CD14-positive monocyte (primary cell): ENCODE results near the gene CLDN5. TPM values are rescaled to one million over a fixed set of nuclear protein-coding genes. Genes with fewer than 3 reads are reported as not detected.

ENCODE experiments used
- DNase-seq, 3 donors: peaks; one replicate each; pipeline ENCODE4 v3.0.0-alpha.2; 2011 to 2022
- H2AFZ ChIP-seq: 2 replicates; pipeline ENCODE4 v1.6.0; 2012; ENCODE audit warnings: mild to moderate bottlenecking, low read depth, low read length, inconsistent platforms; ENCODE audit not compliant: insufficient read depth, poor library complexity, severe bottlenecking
- H3K27ac ChIP-seq, 2 donors: 1 replicate in 1 of 2; 2 replicates in 1 of 2; pipeline ENCODE4 v1.5.1; 2012 to 2013; ENCODE audit warnings: low read length in 2 of 2, control low read depth in 1 of 2, inconsistent platforms in 1 of 2, low read depth in 1 of 2, mild to moderate bottlenecking in 1 of 2
- H3K27me3 ChIP-seq, 2 donors: one replicate each; pipeline versions ENCODE4 v1.6.0 to v1.6.1; 2011 to 2013; ENCODE audit warnings: low read length in 2 of 2; ENCODE audit not compliant: control insufficient read depth in 2 of 2, insufficient read depth in 2 of 2
- H3K36me3 ChIP-seq, 2 donors: replicated peaks in 1 of 2; 1 replicate in 1 of 2; 2 replicates in 1 of 2; pipeline versions ENCODE4 v1.5.1 to v1.6.1; 2012 to 2013; ENCODE audit warnings: low read length in 2 of 2, control low read depth in 1 of 2, inconsistent platforms in 1 of 2, mild to moderate bottlenecking in 1 of 2; ENCODE audit not compliant: insufficient read depth in 2 of 2, control insufficient read depth in 1 of 2
- H3K4me1 ChIP-seq, 2 donors: 1 replicate in 1 of 2; 2 replicates in 1 of 2; pipeline versions ENCODE4 v1.5.1 to v1.6.1; 2012 to 2013; ENCODE audit warnings: low read length in 2 of 2, control low read depth in 1 of 2, inconsistent platforms in 1 of 2, mild to moderate bottlenecking in 1 of 2, moderate library complexity in 1 of 2; ENCODE audit not compliant: insufficient read depth in 2 of 2, control insufficient read depth in 1 of 2
- H3K4me2 ChIP-seq: replicated peaks from 2 replicates; pipeline ENCODE3; 2012; ENCODE audit warnings: low read length, moderate library complexity, mild to moderate bottlenecking; ENCODE audit not compliant: poor library complexity, severe bottlenecking; ENCODE audit errors: extremely low read depth
- H3K4me3 ChIP-seq, 3 experiments: fragments of 200-600 bp in 1 of 3; sonication (generic) in 1 of 3; replicated peaks in 1 of 3; 1 replicate in 2 of 3; 2 replicates in 1 of 3; pipeline ENCODE4 v1.5.1; 2011 to 2013; ENCODE audit warnings: low read length in 3 of 3, mild to moderate bottlenecking in 3 of 3, control low read depth in 2 of 3, low read depth in 2 of 3, inconsistent platforms in 1 of 3, moderate library complexity in 1 of 3
- H3K79me2 ChIP-seq: 2 replicates; pipeline ENCODE4 v1.6.0; 2012; ENCODE audit warnings: mild to moderate bottlenecking, control low read depth, inconsistent platforms, low read length, moderate library complexity; ENCODE audit not compliant: insufficient read depth
- H3K9ac ChIP-seq: 2 replicates; pipeline ENCODE4 v1.6.0; 2017; ENCODE audit warnings: low read length, mild to moderate bottlenecking; ENCODE audit not compliant: insufficient read depth, poor library complexity, severe bottlenecking
- H3K9me3 ChIP-seq, 2 donors: replicated peaks in 1 of 2; 1 replicate in 1 of 2; 2 replicates in 1 of 2; pipeline versions ENCODE4 v1.5.1 to v1.6.1; 2012 to 2013; ENCODE audit warnings: low read length in 2 of 2, control low read depth in 1 of 2; ENCODE audit not compliant: control insufficient read depth in 1 of 2, insufficient read depth in 1 of 2
- H4K20me1 ChIP-seq: 2 replicates; pipeline ENCODE4 v1.6.0; 2012; ENCODE audit warnings: mild to moderate bottlenecking, low read length, control low read depth, moderate library complexity; ENCODE audit not compliant: insufficient read depth
- H3K27ac Mint-ChIP-seq, 7 donors: one replicate each; pipeline ENCODE4 v1.8.0; 2020; ENCODE audit warnings: mild to moderate bottlenecking in 7 of 7, mixed read lengths in 7 of 7, moderate library complexity in 6 of 7, inconsistent platforms in 2 of 7
- H3K27me3 Mint-ChIP-seq, 3 donors: one replicate each; pipeline ENCODE4 v1.8.0; 2021 to 2022; ENCODE audit warnings: low read depth in 3 of 3, mild to moderate bottlenecking in 3 of 3, mixed read lengths in 3 of 3, moderate library complexity in 3 of 3, inconsistent platforms in 1 of 3
- H3K36me3 Mint-ChIP-seq, 2 donors: one replicate each; pipeline ENCODE4 v1.8.0; 2020; ENCODE audit warnings: mixed read lengths in 2 of 2, inconsistent platforms in 1 of 2, mild to moderate bottlenecking in 1 of 2
- H3K4me1 Mint-ChIP-seq: one replicate; pipeline ENCODE4 v1.8.0; 2020; ENCODE audit warnings: mild to moderate bottlenecking, mixed read lengths
- H3K4me3 Mint-ChIP-seq, 2 donors: one replicate each; pipeline ENCODE4 v1.8.0; 2020; ENCODE audit warnings: mild to moderate bottlenecking in 2 of 2, mixed read lengths in 2 of 2, moderate library complexity in 1 of 2
- H3K9me3 Mint-ChIP-seq, 7 donors: one replicate each; pipeline ENCODE4 v1.8.0; 2020 to 2022; ENCODE audit warnings: mixed read lengths in 7 of 7, mild to moderate bottlenecking in 6 of 7, moderate library complexity in 6 of 7, inconsistent platforms in 2 of 7
- CTCF ChIP-seq: fragments of 200-600 bp; IDR thresholded peaks from one replicate; pipeline ENCODE4 v1.8.0; 2022; ENCODE audit warnings: antibody characterized with exemption, mild to moderate bottlenecking
- WGBS: methylation state at CpG from one replicate; pipeline ENCODE4 v1.1.5; 2013; ENCODE audit warnings: missing lambda C conversion rate; ENCODE audit not compliant: insufficient coverage; 5-methylcytosine and 5-hydroxymethylcytosine counted together
- intact Hi-C, 2 donors: fragments of 100-400 bp; cut with micrococcal nuclease; formaldehyde crosslinking; loops; one replicate each; pipeline versions ENCODE4 v1.15.0 to v1.15.1; 2023
- polyA plus RNA-seq, 3 donors: library from polyadenylated mRNA; depleted of rRNA in 1 of 3; unstranded in 2 of 3; stranded (reverse) in 1 of 3; fragments of 300-500 nt in 2 of 3; fragments of >200 nt in 1 of 3; fragmentation: Illumina TruSeq in 2 of 3; gene quantifications; 1 replicate in 2 of 3; 2 replicates in 1 of 3; pipeline ENCODE4 v1.2.3, GENCODE V29; 2012 to 2021

CLDN5 gene
- polyA plus RNA-seq, 3 donors = 0.05 to 0.35 (median 0.27) TPM

- Mint-ChIP-seq H3K27me3 (no peaks in the 10 kb centered on the region), H3K27ac (peak overlapping the region in 1 of 7 donors; percentile 31), H3K4me3 (no peak overlapping the region), H3K36me3 (peaks cover 13 to 56% of the 10 kb centered on the region in 2 donors), H3K4me1 (no peaks in the 10 kb centered on the region), H3K9me3 (no peaks in the 10 kb centered on the region)
- Histone ChIP-seq H3K79me2 (no peaks in the 10 kb centered on the region), H3K4me1 (no peaks in the 10 kb centered on the region), H3K4me2 (no peak overlapping the region), H3K4me3 (no peak overlapping the region), H3K9ac (no peak overlapping the region), H3K36me3 (peaks cover 21 to 61% of the 10 kb centered on the region in 2 donors), H3K27me3 (no peaks in the 10 kb centered on the region), H2AFZ (no peak overlapping the region), H3K9me3 (no peaks in the 10 kb centered on the region), H3K27ac (no peak overlapping the region), H4K20me1 (no peaks in the 10 kb centered on the region)
- DNase-seq = no peak
- WGBS = 50% methylated on average over 1 of the region's 3 CpGs
- intact Hi-C loops = loop anchor here in 1 of 2 donors (10.0 kb wide), 1 partner anchor 138 kb away; no protein-coding TSS in a partner anchor
- TF ChIP-seq CTCF = no peak
These were observed 27.0 kb downstream of the CLDN5 start for GRCh38 chr22:19497245-19497644.

- no peak overlapping the region for H3K4me3 ChIP-seq
- peaks cover 21 to 61% of the 10 kb centered on the region in 2 donors for H3K36me3 ChIP-seq
- H3K4me1 Mint-ChIP-seq = no peaks in the 10 kb centered on the region
- no peak overlapping the region for H3K4me2 ChIP-seq
- H3K36me3 Mint-ChIP-seq = peaks cover 15 to 65% of the 10 kb centered on the region in 2 donors
- no peak overlapping the region for H2AFZ ChIP-seq
- no peaks in the 10 kb centered on the region for H3K79me2 ChIP-seq
- no peak overlapping the region for H3K9ac ChIP-seq
- no peak for DNase-seq
- no peaks in the 10 kb centered on the region for H3K9me3 Mint-ChIP-seq
- no peaks in the 10 kb centered on the region for H3K4me1 ChIP-seq
- no peaks in the 10 kb centered on the region for H3K27me3 Mint-ChIP-seq
- H4K20me1 ChIP-seq = no peaks in the 10 kb centered on the region
- H3K9me3 ChIP-seq = no peaks in the 10 kb centered on the region
- no peak overlapping the region for H3K27ac ChIP-seq
- H3K27ac Mint-ChIP-seq = no peak overlapping the region
- TF ChIP-seq CTCF = no peak
- H3K27me3 ChIP-seq = no peaks in the 10 kb centered on the region
- H3K4me3 Mint-ChIP-seq = no peak overlapping the region
- no CpG with 5 or more reads among the region's 3 CpGs for WGBS
- intact Hi-C loops = loop anchor here in 1 of 2 donors (10.0 kb wide), 1 partner anchor 139 kb away; no protein-coding TSS in a partner anchor
These were observed 27.9 kb downstream of the CLDN5 start for GRCh38 chr22:19496324-19496630.
